Activated CD4-positive, alpha-beta T cell treated with anti-CD3 and anti-CD28 coated beads, Interleukin-2, amount 50 U/mL, for 4 hours (primary cell): ENCODE results near the gene ARHGAP26.
A peak's percentile ranks its signal among the peaks of the same experiment; 100 is the strongest.

Source experiments
- DNase-seq, 2 experiments: peaks; one replicate each; pipeline ENCODE4 v3.0.0-alpha.2; 2020

ARHGAP26 gene

GRCh38 chr5:142856269-142856782, 86.1 kb downstream of the ARHGAP26 start:
- no peak for DNase-seq

- DNase-seq = no peak
These were observed 87.2 kb downstream of the ARHGAP26 start for GRCh38 chr5:142857405-142857804.

GRCh38 chr5:142859037-142859436, 88.9 kb downstream of the ARHGAP26 start:
- no peak for DNase-seq

- DNase-seq = no peak
These were observed 90.1 kb downstream of the ARHGAP26 start for GRCh38 chr5:142860270-142860669.

- DNase-seq = no peak
These were observed 90.8 kb downstream of the ARHGAP26 start for GRCh38 chr5:142861011-142861410.

GRCh38 chr5:142862594-142862993, 92.4 kb downstream of the ARHGAP26 start:
- DNase-seq = no peak

GRCh38 chr5:142863856-142864255, 93.7 kb downstream of the ARHGAP26 start:
- no peak for DNase-seq

GRCh38 chr5:142864290-142865260, 94.4 kb downstream of the ARHGAP26 start:
- no peak for DNase-seq

- DNase-seq = no peak
These were observed 95.5 kb downstream of the ARHGAP26 start for GRCh38 chr5:142865631-142866030.

GRCh38 chr5:142866563-142867275, 96.5 kb downstream of the ARHGAP26 start:
- peak; percentile 9 to 12 for DNase-seq

GRCh38 chr5:142869886-142870285, 99.7 kb downstream of the ARHGAP26 start:
- DNase-seq = no peak

GRCh38 chr5:142870532-142871362, 100.6 kb downstream of the ARHGAP26 start:
- no peak for DNase-seq

- DNase-seq = no peak
These were observed 101.4 kb downstream of the ARHGAP26 start for GRCh38 chr5:142871363-142872193.

- no peak for DNase-seq
These were observed 102.0 kb downstream of the ARHGAP26 start for GRCh38 chr5:142872217-142872616.

GRCh38 chr5:142872795-142873194, 102.6 kb downstream of the ARHGAP26 start:
- no peak for DNase-seq

- no peak for DNase-seq
These were observed 103.7 kb downstream of the ARHGAP26 start for GRCh38 chr5:142873831-142874230.

GRCh38 chr5:142874540-142874939, 104.4 kb downstream of the ARHGAP26 start:
- DNase-seq = no peak

- DNase-seq = no peak
These were observed 105.8 kb downstream of the ARHGAP26 start for GRCh38 chr5:142875936-142876335.

GRCh38 chr5:142876817-142877216, 106.6 kb downstream of the ARHGAP26 start:
- DNase-seq = no peak

- DNase-seq = no peak
These were observed 107.9 kb downstream of the ARHGAP26 start for GRCh38 chr5:142878111-142878510.

- DNase-seq = no peak
These were observed 108.5 kb downstream of the ARHGAP26 start for GRCh38 chr5:142878638-142879037.
